Muscle of back (tissue), 11 donors: ENCODE measurements around the gene CYP2D6. TPM values are rescaled to one million over a fixed set of nuclear protein-coding genes. Genes with fewer than 3 reads are reported as not detected.
"Not testable (repeated sequence)": the region's sequence is repeated elsewhere in the genome, so short reads cannot be mapped to it uniquely, and the experiment has no call there.

ENCODE experiments used
- DNase-seq, 3 donors: peaks; one replicate each; pipeline versions ENCODE4 v3.0.0 to v3.0.0-alpha.2; 2013
- polyA plus RNA-seq, 10 donors: library from polyadenylated mRNA; unstranded; fragments of 120-200 nt; gene quantifications; one replicate each; pipeline ENCODE4 v1.2.1, GENCODE V29; 2013; ENCODE audit not compliant: insufficient read length in 10 of 10

The CYP2D6 gene
- polyA plus RNA-seq, 10 donors: 0.59 to 3.7 (median 1.2) TPM

DNA sequence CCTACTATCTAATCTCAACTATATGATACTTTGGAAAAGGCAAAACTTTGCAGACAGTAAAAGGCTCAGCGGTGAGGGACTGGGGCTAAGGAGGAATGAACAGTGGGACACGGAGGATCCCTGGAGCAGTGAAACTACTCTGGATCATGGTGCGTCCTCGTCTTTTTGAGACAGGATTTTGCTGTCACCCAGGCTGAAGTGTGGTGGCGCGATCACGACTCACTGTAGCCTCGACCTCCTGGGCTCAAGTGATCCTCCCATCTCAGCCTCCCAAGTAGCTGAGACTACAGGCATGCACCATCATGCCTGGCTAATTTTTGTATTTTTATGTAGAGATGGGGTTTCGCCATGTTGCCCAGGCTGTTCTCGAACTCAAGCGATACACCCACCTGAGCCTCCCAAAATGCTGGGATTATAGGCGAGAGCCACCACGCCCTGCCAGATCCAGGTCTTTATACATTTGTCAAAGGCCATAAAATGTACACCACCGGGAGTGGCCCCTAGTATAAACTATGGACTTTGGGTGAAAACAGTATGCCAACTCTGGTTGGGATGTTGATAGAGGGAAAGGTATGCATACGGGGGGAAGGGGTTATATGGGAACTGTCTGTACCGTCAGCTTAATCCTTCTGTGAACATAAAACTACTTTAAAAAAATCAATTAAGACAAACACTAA is 28.0 kb upstream of the CYP2D6 start:
- no peak for DNase-seq

DNA sequence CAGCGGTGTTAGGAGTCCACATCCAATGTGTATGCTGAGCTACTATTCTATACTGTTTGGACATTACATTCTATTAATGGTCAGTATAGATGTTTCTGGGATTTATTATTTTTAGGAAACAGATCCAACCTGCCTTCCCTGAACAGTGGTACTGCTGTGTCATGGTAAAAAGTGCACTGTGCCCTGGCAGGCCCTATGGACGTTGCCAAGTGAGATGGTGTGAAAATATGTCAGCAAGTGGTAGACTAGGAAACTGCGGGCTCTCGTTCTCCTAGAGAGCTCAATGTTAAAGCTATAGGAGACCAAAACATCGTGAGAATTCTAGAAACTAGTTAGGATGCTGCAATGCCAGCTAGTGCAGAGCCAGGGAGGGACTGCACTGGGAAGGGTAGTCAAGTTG is 26.0 kb upstream of the CYP2D6 start:
- DNase-seq: no peak

DNA sequence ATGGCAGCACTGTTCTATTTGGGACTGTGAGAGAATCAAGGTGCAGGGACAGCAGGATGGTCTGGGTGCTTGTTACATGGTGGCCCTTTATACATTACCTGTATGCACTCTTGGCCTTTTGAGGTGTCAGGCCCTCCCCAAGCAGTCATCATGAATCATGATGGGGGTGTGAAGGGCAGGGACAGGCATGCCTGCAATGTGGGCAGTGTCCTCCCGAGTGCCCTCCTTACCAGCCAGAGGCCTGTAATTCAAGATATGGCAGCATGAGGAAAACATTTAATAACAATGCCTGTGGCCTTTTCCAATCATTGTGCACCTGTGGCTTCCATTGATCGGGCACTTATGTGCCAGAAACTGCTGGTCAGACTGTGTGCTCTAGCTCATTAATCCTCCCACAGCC is 25.5 kb upstream of the CYP2D6 start:
- DNase-seq: no peak

- no peak for DNase-seq
Observed at GRCh38 chr22:42155053-42155543, 24.5 kb upstream of the CYP2D6 start.

DNA sequence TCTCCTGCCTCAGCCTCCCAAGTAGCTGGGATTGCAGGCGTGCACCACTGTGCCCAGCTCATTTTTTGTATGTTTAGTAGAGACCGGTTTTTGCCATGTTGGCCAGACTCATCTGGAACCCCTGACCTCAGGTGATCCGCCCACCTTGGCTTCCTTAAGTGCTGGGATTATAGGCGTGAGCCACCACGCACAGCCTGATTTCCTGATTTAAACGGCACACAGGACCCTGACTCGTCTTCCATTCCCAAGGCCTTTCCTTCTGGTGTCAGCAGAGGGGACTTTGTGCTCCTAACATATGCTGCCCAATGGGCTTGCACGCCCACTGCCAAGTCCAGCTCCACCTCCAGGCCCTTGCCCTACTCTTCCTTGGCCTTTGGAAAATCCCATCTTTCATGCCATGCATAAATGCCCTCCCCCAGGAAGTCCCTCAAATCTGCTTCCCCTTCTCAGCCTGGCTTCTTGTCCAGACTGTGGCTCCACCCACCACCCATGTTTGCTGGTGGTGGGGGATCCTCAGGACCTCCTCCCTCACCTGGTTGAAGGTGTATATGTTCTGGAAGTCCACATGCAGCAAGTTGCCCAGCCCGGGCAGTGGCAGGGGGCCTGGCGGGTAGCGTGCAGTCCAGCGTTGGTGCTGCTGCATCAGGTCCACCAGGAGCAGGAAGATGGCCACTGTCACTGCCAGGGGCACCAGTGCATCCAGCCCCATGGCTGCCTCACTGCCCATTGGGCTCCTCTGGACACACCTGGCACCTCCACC is 23.9 kb upstream of the CYP2D6 start:
- DNase-seq: no peak

- DNase-seq: no peak
Observed at GRCh38 chr22:42152661-42153270, 22.2 kb upstream of the CYP2D6 start.

DNA sequence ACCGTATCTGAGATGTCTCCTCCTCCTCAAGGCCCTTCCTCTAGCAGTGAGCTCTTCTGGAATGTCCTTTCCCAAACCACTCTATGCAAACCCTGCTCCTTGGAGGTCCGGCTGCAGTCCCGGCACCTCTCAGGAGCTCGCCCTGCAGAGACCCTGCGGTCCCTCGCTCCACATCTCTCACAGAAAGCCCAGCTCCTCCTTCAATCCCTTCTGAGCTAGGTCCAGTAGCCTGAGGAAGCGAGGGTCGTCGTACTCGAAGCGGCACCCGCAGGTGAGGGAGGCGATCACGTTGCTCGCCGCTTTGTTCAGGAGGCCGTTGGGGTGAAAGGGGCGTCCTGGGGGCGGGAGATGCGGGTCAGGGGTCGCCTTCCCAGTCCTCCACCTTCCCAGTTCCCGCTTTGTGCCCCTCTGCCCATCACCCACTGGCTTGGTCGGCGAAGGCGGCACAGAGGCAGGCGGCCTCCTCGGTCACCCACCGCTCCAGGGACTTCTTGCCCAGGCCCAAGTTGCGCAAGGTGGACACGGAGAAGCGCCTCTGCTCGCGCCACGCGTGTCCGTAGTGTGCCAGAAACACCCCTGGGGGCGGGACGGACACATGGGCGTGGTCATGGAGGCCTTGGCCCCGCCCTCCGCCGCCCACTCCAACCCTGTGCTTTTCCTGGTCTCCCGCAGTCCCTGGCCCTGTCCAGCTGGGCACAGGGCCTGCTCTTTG is 21.5 kb upstream of the CYP2D6 start:
- no peak for DNase-seq

DNA sequence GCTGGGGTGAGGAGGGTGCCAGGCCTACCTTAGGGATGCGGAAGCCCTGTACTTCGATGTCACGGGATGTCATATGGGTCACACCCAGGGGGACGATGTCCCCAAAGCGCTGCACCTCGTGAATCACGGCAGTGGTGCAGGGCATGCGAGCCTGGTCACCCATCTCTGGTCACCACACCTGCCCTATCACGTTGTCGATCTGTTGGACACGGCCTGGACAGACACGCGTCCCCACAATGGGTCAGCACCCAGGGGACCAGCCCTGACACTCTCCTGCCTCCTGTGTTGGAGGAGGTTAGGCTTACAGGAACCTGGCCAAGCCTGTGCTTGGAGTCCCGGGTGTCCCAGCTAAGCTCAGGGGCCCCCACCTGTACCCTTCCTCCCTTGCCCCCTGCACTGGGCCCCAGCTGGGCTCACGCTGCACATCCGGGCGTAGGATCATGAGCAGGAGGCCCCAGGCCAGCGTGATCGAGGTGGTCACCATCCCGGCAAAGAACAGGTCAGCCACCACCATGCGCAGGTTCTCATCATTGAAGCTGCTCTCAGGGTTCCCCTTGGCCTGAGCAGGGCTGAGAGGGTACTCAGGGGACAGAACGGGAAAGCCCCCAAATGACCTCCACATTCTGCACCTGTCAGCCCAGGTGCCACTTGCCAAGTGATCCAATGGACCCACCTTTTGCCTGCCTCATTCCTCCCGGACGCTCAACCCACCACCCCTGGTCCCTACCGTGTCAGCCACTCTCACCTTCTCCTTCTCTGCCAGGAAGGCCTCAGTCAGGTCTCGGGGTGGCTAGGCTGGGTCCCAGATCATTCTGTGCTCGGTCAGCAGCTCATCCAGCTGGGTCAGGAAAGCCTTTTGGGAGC is 20.3 kb upstream of the CYP2D6 start:
- no peak for DNase-seq

- not testable (repeated sequence) for DNase-seq
Observed at GRCh38 chr22:42149798-42150197, 19.2 kb upstream of the CYP2D6 start.

GRCh38 chr22:42145175-42145574 is 14.6 kb upstream of the CYP2D6 start:
- DNase-seq: no peak

DNA sequence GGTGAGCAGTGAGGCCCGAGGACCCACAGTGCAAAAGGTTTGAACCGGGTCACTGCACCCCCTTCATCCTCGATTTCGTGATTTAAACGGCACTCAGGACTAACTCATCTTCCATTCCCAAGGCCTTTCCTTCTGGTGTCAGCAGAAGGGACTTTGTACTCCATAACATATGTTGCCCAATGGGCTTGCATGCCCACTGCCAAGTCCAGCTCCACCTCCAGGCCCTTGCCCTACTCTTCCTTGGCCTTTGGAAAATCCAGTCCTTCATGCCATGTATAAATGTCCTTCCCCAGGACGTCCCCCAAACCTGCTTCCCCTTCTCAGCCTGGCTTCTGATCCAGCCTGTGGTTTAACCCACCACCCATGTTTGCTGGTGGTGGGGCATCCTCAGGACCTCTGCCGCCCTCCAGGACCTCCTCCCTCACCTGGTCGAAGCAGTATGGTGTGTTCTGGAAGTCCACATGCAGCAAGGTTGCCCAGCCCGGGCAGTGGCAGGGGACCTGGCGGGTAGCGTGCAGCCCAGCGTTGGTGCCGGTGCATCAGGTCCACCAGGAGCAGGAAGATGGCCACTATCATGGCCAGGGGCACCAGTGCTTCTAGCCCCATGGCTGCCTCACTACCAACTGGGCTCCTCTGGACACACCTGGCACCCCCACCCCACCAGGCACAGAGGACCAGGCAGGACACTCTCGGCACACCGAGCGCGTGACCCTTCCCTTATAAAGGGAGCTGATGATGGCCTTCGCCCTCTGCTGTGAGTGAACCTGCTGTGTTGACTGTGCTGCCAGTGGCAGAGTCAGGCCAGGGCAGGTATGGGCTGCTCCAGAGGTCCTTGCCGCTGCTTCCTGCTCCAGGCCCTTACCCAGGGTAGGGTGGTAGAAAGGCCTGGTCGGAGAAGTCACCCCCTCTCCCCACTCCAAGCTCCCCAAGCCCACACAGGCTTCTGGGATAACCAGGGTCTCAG is 13.5 kb upstream of the CYP2D6 start:
- DNase-seq: not testable (repeated sequence)

DNA sequence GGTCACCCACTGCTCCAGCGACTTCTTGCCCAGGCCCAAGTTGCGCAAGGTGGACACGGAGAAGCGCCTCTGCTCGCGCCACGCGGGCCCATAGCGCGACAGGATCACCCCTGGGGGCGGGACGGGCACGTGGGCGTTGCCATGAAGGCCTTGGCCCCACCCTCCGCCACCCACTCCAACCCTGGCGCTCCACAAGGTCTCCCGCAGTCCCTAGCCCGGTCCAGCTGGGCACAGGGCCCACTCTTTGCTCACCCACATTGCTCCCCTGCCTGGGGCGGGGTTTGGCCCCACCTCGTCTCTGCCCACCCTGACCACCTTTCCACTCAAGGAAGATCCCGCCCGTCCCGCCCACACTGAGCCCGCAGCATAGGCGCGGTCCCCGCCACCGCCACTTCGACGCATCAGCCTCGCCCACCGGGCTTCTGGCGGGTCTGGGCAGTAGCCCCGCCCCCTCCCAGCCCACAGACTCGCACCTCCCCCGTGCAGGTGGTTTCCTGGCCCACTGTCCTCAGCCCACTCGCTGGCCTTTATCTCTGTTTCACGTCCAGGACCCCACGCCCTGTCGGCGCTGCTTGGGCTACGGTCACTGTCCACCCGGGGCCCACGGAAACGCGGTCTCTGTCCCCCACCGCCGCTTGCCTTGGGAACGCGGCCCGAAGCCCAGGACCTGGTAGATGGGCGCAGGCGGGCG is 12.3 kb upstream of the CYP2D6 start:
- DNase-seq: no peak

DNA sequence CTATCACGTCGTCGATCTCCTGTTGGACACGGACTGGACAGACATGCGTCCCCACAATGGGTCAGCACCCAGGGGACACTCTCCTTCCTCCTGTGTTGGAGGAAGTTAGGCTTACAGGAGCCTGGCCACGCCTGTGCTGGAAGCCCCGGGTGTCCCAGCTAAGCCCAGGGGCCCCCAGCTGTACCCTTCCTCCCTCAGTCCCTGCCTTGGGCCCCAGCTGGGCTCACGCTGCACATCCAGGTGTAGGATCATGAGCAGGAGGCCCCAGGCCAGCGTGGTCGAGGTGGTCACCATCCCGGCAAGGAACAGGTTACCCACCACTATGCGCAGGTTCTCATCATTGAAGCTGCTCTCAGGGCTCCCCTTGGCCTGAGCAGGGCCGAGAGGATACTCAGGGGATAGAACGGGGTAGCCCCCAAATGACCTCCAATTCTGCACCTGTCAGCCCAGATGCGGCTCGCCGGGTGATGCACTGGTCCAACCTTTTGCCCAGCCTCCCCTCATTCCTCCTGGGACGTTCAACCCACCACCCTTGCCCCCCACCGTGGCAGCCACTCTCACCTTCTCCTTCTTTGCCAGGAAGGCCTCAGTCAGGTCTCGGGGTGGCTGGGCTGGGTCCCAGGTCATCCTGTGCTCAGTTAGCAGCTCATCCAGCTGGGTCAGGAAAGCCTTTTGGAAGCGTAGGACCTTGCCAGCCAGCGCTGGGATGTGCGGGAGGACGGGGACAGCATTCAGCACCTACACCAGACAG is 10.9 kb upstream of the CYP2D6 start:
- DNase-seq: not testable (repeated sequence)

GRCh38 chr22:42140153-42140552 is 9.5 kb upstream of the CYP2D6 start:
- not testable (repeated sequence) for DNase-seq

DNA sequence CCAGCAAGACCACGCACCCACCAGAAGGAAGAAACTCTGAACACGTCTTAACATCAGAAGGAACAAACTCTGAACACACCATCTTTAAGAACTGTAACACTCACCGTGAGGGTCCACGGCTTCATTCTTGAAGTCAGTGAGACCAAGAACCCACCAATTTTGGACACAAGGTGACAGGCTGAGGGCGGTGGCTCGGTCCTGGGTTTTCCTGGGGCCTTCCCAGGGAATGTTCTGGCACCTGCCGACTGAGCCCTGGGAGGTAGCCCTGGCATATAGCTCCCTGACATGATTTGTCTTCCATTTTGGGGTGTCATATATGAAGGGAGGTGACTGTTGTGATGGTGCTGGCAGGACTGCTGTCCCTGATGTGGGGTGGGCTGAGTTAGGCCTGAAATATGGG is 8.9 kb upstream of the CYP2D6 start:
- not testable (repeated sequence) for DNase-seq

GRCh38 chr22:42138972-42139371 is 8.4 kb upstream of the CYP2D6 start:
- no peak for DNase-seq

DNA sequence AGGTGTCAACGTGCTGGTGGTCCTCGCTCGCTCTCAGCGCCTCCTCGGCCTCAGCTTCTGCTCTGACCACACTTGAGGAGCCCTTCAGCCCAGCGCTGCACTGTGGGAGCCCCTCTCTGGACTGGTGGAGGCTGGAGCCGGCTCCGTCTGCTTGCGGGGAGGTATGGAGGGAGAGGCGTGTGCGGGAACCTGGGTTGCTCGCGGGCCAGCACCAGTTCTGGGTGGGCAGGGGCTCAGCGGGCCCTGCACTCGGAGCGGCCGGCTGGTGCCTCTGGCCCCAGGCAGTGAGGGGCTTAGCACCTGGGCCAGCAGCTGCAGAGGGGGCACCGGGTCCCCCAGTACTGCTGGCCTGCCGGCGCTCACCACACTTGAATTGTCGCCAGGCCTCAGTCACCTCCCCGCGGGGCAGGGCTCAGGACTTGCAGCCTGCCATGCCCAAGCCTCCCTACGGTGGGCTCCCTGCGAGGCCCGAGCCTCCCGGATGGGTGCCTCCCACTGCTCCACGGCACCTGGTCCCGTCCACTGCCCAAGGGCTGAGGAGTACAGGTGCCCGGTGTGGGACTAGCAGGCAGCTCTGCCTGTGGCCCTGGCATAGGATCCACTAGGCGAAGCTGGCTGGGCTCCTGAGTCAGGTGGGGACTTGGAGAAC is 7.6 kb upstream of the CYP2D6 start:
- DNase-seq: no peak

DNA sequence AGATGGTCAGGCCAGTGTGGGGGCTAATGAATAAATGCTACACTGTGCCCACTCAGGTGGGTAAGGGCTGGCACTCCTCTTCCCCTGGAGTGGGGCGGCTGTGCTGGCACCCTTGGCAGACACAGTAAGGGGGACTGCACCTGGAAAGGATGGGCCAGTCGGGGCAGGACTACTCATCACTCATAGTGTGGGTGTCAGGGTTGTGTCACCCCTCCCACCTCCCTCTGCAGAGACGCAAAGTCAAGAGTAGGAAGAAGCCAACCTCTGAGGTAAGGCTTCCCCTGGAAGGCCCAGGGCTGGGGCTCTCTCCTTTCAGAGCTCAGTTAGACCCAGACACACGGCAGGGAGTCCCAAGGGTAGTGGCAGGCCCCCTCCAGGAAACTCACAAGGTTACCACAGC is 5.1 kb upstream of the CYP2D6 start:
- DNase-seq: not testable (repeated sequence)
